ENCODE results near the gene CSRNP3. TPM values are rescaled to one million over a fixed set of nuclear protein-coding genes. Genes with fewer than 3 reads are reported as not detected.

The CSRNP3 gene
- total RNA-seq, 2 donors from 2014 or later, result 8.3 to 16.1 TPM

DNA sequence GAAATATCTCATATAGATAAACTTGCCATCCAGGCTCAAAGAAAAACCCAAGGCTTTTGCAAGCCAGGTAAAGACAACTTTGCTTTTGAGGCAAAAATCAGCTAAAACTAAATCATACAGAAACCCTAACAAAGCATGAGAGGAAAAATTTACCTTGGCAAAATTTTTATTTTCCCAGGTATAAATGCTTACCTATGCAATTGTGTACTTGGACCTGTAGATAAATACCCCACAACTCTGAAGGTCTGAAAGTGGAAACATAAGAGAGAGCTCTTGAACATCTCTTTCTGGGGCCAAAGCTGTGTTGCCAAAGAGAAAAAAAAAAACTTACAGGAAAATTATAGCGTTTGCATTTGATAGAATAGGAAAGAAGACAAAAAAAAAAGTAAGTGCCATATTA is 14.6 kb upstream of the CSRNP3 start:
- Mint-ChIP-seq H3K27me3 (ENCODE audit: insufficient read depth) (no peaks in the 10 kb centered on the region), H3K4me3 (no peak overlapping the region), H3K4me1 (peaks cover 3% of the 10 kb centered on the region), H3K9me3 (peaks cover 3% of the 10 kb centered on the region), H3K27ac (no peak overlapping the region), H3K36me3 (ENCODE audit: low read depth) (no peaks in the 10 kb centered on the region)
- TF ChIP-seq, protein P1, sequence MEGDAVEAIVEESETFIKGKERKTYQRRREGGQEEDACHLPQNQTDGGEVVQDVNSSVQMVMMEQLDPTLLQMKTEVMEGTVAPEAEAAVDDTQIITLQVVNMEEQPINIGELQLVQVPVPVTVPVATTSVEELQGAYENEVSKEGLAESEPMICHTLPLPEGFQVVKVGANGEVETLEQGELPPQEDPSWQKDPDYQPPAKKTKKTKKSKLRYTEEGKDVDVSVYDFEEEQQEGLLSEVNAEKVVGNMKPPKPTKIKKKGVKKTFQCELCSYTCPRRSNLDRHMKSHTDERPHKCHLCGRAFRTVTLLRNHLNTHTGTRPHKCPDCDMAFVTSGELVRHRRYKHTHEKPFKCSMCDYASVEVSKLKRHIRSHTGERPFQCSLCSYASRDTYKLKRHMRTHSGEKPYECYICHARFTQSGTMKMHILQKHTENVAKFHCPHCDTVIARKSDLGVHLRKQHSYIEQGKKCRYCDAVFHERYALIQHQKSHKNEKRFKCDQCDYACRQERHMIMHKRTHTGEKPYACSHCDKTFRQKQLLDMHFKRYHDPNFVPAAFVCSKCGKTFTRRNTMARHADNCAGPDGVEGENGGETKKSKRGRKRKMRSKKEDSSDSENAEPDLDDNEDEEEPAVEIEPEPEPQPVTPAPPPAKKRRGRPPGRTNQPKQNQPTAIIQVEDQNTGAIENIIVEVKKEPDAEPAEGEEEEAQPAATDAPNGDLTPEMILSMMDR (conservative IDR thresholded peaks at IDR 0.05), result no peak
- WGBS, 2 experiments (ENCODE audit: insufficient coverage in 1 of 2, insufficient read length in 1 of 2), result no CpG with 5 or more reads among the region's 1 CpG
- Histone ChIP-seq H3K4me1 (ENCODE audit: control insufficient read depth, insufficient read depth, low read length) (no peaks in the 10 kb centered on the region), H3K36me3 (ENCODE audit: control insufficient read depth, insufficient read depth, low read length) (no peaks in the 10 kb centered on the region), H3K27ac (ENCODE audit: low read depth, low read length) (no peak overlapping the region), H3K4me3 (ENCODE audit: low read length) (no peak overlapping the region), H3K9me3 (ENCODE audit: control insufficient read depth, low read length) (no peaks in the 10 kb centered on the region), H3K27me3 (ENCODE audit: control insufficient read depth, insufficient read depth, low read length, poor library complexity, severe bottlenecking) (no peaks in the 10 kb centered on the region), H3K9ac (ENCODE audit: extremely low read depth, low read length, poor library complexity, severe bottlenecking) (no peak overlapping the region)
- no peak for DNase-seq

DNA sequence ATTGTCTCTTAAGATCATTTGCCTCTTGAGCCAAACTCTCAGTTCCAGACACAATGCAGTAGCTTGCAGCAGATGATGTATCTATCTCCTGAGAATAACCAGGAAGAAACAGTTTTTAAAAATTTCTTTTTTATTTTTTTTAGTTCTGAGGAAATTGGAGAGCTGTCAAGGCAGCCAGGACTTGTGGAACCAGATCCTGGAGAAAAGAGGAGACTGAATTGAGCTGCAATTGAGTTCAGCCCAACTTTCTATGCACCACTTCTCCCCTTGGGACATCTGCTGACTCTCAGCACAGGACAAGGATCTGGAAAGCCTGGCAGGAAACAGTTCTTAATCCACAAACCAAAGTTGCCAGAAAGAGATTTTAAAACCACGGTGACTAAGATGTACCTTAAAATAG is 13.5 kb upstream of the CSRNP3 start:
- Mint-ChIP-seq H3K36me3 (ENCODE audit: low read depth) (no peaks in the 10 kb centered on the region), H3K4me1 (no peaks in the 10 kb centered on the region), H3K27ac (no peak overlapping the region), H3K4me3 (no peak overlapping the region), H3K9me3 (peaks cover 3% of the 10 kb centered on the region), H3K27me3 (ENCODE audit: insufficient read depth) (no peaks in the 10 kb centered on the region)
- H3K27ac ChIP-seq (ENCODE audit: low read depth, low read length), result no peak overlapping the region
- H3K4me1 ChIP-seq (ENCODE audit: control insufficient read depth, insufficient read depth, low read length), result no peaks in the 10 kb centered on the region
- TF ChIP-seq, protein P1 (conservative IDR thresholded peaks at IDR 0.05), result no peak
- H3K36me3 ChIP-seq (ENCODE audit: control insufficient read depth, insufficient read depth, low read length), result no peaks in the 10 kb centered on the region
- H3K9me3 ChIP-seq (ENCODE audit: control insufficient read depth, low read length), result no peaks in the 10 kb centered on the region
- WGBS, 2 experiments (ENCODE audit: insufficient coverage in 1 of 2, insufficient read length in 1 of 2), result no CpG with 5 or more reads among the region's 1 CpG
- no peaks in the 10 kb centered on the region for H3K27me3 ChIP-seq (ENCODE audit: control insufficient read depth, insufficient read depth, low read length, poor library complexity, severe bottlenecking)
- H3K9ac ChIP-seq (ENCODE audit: extremely low read depth, low read length, poor library complexity, severe bottlenecking), result no peak overlapping the region
- no peak overlapping the region for H3K4me3 ChIP-seq (ENCODE audit: low read length)
- no peak for DNase-seq

DNA sequence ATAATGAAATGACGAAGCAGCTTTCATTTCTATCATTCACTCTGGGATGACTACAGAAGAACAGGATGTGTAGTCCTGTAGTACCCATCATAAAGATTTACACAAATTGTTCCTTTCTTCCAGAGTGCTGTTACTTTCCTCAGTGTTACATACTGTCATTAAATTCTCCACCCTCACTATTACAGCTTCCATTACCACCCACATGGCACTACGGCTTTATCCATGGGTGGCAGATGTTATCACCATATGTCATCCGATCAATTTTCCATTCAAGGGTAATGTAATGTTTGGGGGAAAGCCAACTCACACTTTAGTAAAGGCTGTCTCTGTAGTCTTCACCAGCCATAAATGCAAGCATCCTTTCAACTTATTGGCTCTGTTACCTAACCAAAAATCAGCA is 7.1 kb upstream of the CSRNP3 start:
- Mint-ChIP-seq H3K27ac (no peak overlapping the region), H3K9me3 (no peaks in the 10 kb centered on the region), H3K4me3 (no peak overlapping the region), H3K4me1 (no peaks in the 10 kb centered on the region), H3K27me3 (ENCODE audit: insufficient read depth) (no peaks in the 10 kb centered on the region), H3K36me3 (ENCODE audit: low read depth) (no peaks in the 10 kb centered on the region)
- TF ChIP-seq, protein P1 (conservative IDR thresholded peaks at IDR 0.05), result no peak
- H3K9ac ChIP-seq (ENCODE audit: extremely low read depth, low read length, poor library complexity, severe bottlenecking), result no peak overlapping the region
- H3K9me3 ChIP-seq (ENCODE audit: control insufficient read depth, low read length), result no peaks in the 10 kb centered on the region
- no peaks in the 10 kb centered on the region for H3K27me3 ChIP-seq (ENCODE audit: control insufficient read depth, insufficient read depth, low read length, poor library complexity, severe bottlenecking)
- H3K27ac ChIP-seq (ENCODE audit: low read depth, low read length), result no peak overlapping the region
- no peak overlapping the region for H3K4me3 ChIP-seq (ENCODE audit: low read length)
- H3K4me1 ChIP-seq (ENCODE audit: control insufficient read depth, insufficient read depth, low read length), result no peaks in the 10 kb centered on the region
- H3K36me3 ChIP-seq (ENCODE audit: control insufficient read depth, insufficient read depth, low read length), result no peaks in the 10 kb centered on the region
- 91 to 92% methylated on average over 1 to 3 of the region's 3 CpGs for WGBS, 2 experiments (ENCODE audit: insufficient coverage in 1 of 2, insufficient read length in 1 of 2)
- DNase-seq, result no peak

Data from endodermal cell (in vitro differentiated cells).